GM12878 (cell line): ENCODE data around the gene TAGLN. TPM values are rescaled to one million over a fixed set of nuclear protein-coding genes. Genes with fewer than 3 reads are reported as not detected.

Experiments
- ATAC-seq: fragments of 200-7000 bp; cut with Tn5 transposase; 3 replicates; pipeline ENCODE4 v1.9.1; 2020; ENCODE audit warnings: mild to moderate bottlenecking, moderate library complexity
- BruUV-seq: library from RNA; stranded (reverse); fragments of 400-500 nt; replicated peaks from 2 replicates; lab custom pipeline; 2021; lab: Mats Ljungman, UMichigan
- CTCF ChIA-PET: fragments of 300-600 bp; sonication (Branson Sonifier 250); formaldehyde crosslinking; extraction: SDS; loops from one replicate; lab custom pipeline; 2021; ENCODE audit warnings: inconsistent platforms; lab: Yijun Ruan, JAX
- POLR2A ChIA-PET: fragments of 350-600 bp; formaldehyde crosslinking; extraction: SDS; loops from one replicate; lab custom pipeline; 2021; ENCODE audit warnings: inconsistent platforms; lab: Charles Lee
- RAD21 ChIA-PET: fragments of 300-600 bp; sonication (Branson Sonifier 250); formaldehyde crosslinking; loops from one replicate; lab custom pipeline; 2023; ENCODE audit warnings: antibody characterized with exemption; ENCODE audit not compliant: unreplicated experiment; lab: Charles Lee
- SMC1A ChIA-PET: fragments of 300-600 bp; sonication (Branson Sonifier 250); formaldehyde crosslinking; loops from one replicate; lab custom pipeline; 2023; ENCODE audit not compliant: unreplicated experiment, uncharacterized antibody; lab: Charles Lee
- DNase-seq: peaks from one replicate; pipeline ENCODE4 v3.0.0-alpha.2; 2011; ENCODE audit warnings: low read depth, low spot score
- FAIRE-seq: peaks from 3 replicates; lab custom pipeline; 2011; peaks lifted over from hg19 to GRCh38; lab: Jason Lieb, UNC
- H2AFZ ChIP-seq: 2 replicates; pipeline ENCODE4 v1.6.0; 2011; ENCODE audit warnings: low read depth, low read length, control low read depth; ENCODE audit not compliant: control insufficient read depth
- H3K27ac ChIP-seq: 2 replicates; pipeline ENCODE4 v1.5.1; 2011; ENCODE audit warnings: control low read depth; ENCODE audit not compliant: control insufficient read depth, insufficient read depth
- H3K27me3 ChIP-seq, 2 experiments: replicated peaks in 1 of 2; 2 replicates each; pipeline versions ENCODE4 v1.6.0 to v1.6.1; 2011; ENCODE audit warnings: low read length in 1 of 2; ENCODE audit not compliant: control insufficient read depth in 2 of 2, insufficient read depth in 2 of 2
- H3K36me3 ChIP-seq, 2 experiments: 2 replicates each; pipeline ENCODE4 v1.5.1; 2011; ENCODE audit warnings: low read length in 1 of 2; ENCODE audit not compliant: control insufficient read depth in 2 of 2, insufficient read depth in 2 of 2
- H3K4me1 ChIP-seq: 2 replicates; pipeline ENCODE4 v1.6.1; 2011; ENCODE audit warnings: mild to moderate bottlenecking, low read length, moderate library complexity, mixed read lengths; ENCODE audit not compliant: control insufficient read depth, insufficient read depth
- H3K4me2 ChIP-seq: 2 replicates; pipeline ENCODE4 v1.6.0; 2011; ENCODE audit warnings: control low read depth; ENCODE audit not compliant: control insufficient read depth, insufficient read depth
- H3K4me3 ChIP-seq: fragments of 200-600 bp; sonication (generic); 2 replicates; pipeline ENCODE4 v1.5.1; 2016
- H3K79me2 ChIP-seq: 2 replicates; pipeline ENCODE4 v1.6.0; 2011; ENCODE audit warnings: low read length; ENCODE audit not compliant: control insufficient read depth, insufficient read depth
- H3K9ac ChIP-seq: 2 replicates; pipeline ENCODE4 v1.8.0; 2011; ENCODE audit warnings: low read length, control low read depth, mixed read lengths; ENCODE audit not compliant: control insufficient read depth, insufficient read depth
- H3K9me3 ChIP-seq: replicated peaks from 3 replicates; pipeline ENCODE4 v1.5.1; 2011; ENCODE audit warnings: mild to moderate bottlenecking, low read length; ENCODE audit not compliant: control insufficient read depth, insufficient read depth
- H4K20me1 ChIP-seq: 2 replicates; pipeline ENCODE4 v1.6.0; 2011; ENCODE audit not compliant: control insufficient read depth, insufficient read depth
- ASH2L ChIP-seq: fragments of 300-600, 200-600 bp; sonication (generic); IDR thresholded peaks from 2 replicates; pipeline ENCODE4 v1.6.1; 2017; ENCODE audit warnings: low read depth, mild to moderate bottlenecking, borderline replicate concordance
- CTCF ChIP-seq, 3 experiments: IDR thresholded peaks in 2 of 3; conservative IDR thresholded peaks in 1 of 3; 2 replicates each; pipeline ENCODE4 v1.5.1; 2011; ENCODE audit warnings: low read depth in 3 of 3, low read length in 3 of 3, mild to moderate bottlenecking in 3 of 3, control low read depth in 2 of 3, moderate library complexity in 2 of 3, inconsistent platforms in 1 of 3, mixed read lengths in 1 of 3; ENCODE audit not compliant: control insufficient read depth in 2 of 3, insufficient read depth in 1 of 3; ENCODE audit errors: extremely low read depth in 1 of 3
- SMC3 ChIP-seq: IDR thresholded peaks from 2 replicates; pipeline ENCODE4 v1.6.1; 2011; ENCODE audit warnings: low read length, improper control_type of control experiment, borderline replicate concordance
- SREBF2 ChIP-seq: IDR thresholded peaks from 2 replicates; pipeline ENCODE4 v1.6.1; 2012; ENCODE audit warnings: mild to moderate bottlenecking, low read length
- TCF12 ChIP-seq: IDR thresholded peaks from 2 replicates; pipeline ENCODE4 v1.6.1; 2011; ENCODE audit warnings: low read depth, mild to moderate bottlenecking, low read length
- ZZZ3 ChIP-seq: IDR thresholded peaks from 2 replicates; pipeline ENCODE4 v1.6.1; 2011; ENCODE audit warnings: low read depth; ENCODE audit not compliant: control insufficient read depth, insufficient read length
- WGBS: methylation state at CpG from one replicate; pipeline ENCODE4 v1.1.6; 2016; ENCODE audit warnings: low lambda C conversion rate; ENCODE audit not compliant: insufficient replicate concordance, insufficient coverage; ENCODE audit errors: missing lambda C conversion rate; 5-methylcytosine and 5-hydroxymethylcytosine counted together
- in situ Hi-C: fragments of 300-500 bp; cut with MboI; formaldehyde crosslinking; loops from 9 replicates; pipeline ENCODE4 v1.14.3; 2018; ENCODE audit warnings: mixed read lengths
- intact Hi-C: fragments of 100-400 bp; cut with micrococcal nuclease; formaldehyde crosslinking; loops from one replicate; pipeline ENCODE4 v1.14.2; 2022; ENCODE audit not compliant: unreplicated experiment
- polyA plus RNA-seq, 11 experiments: library from polyadenylated mRNA; depleted of rRNA in 4 of 11; unstranded in 6 of 11; stranded (reverse) in 5 of 11; fragments of >200 nt; fragmentation: Nextera tagmentation in 4 of 11; fragmentation: Illumina TruSeq in 1 of 11; extraction: Ambion mirVana in 4 of 11; extraction: Trizol in 1 of 11; gene quantifications; 1 replicate in 1 of 11; 2 replicates in 10 of 11; pipeline versions ENCODE4 v1.2.1 to v1.2.3, GENCODE V29; 2011 to 2016; ENCODE audit warnings: inconsistent platforms in 2 of 11, missing spikeins in 2 of 11, low read depth in 1 of 11
- total RNA-seq, 4 experiments: library from RNA; depleted of rRNA in 3 of 4; stranded (reverse); fragments of >200 nt in 3 of 4; fragmentation: Illumina TruSeq in 1 of 4; extraction: Trizol in 1 of 4; gene quantifications; 2 replicates each; pipeline versions ENCODE4 v1.2.1 to v1.2.3, GENCODE V29; 2013 to 2021

Gene TAGLN
- total and polyA plus RNA-seq, 10 of the 15 experiments (the other 5 are each of a cell fraction or from before 2014, with no cell fraction given): 0.26 to 4.6 (median 1.7) TPM

GRCh38 chr11:117193130-117194020, 5.8 kb upstream of the TAGLN start:
- BruUV-seq: no TSS peak
- ATAC-seq: no peak
- H2AFZ ChIP-seq: no peak overlapping the region
- H3K9ac ChIP-seq: no peak overlapping the region
- SMC1A ChIA-PET: no interaction called here
- H3K36me3 ChIP-seq: peaks cover 3 to 7% of the 10 kb centered on the region in 2 experiments; a peak in 3 of 4 replicates
- CTCF ChIA-PET: interaction anchor here (3.0 to 4.0 kb wide), 2 partner anchors 12 to 34 kb away, joined by 16 to 18 read pairs; no protein-coding TSS in a partner anchor
- in situ Hi-C loops: no loop called here
- no peak overlapping the region for H3K27ac ChIP-seq
- no peak for FAIRE-seq
- DNase-seq: no peak
- no peak overlapping the region for H3K4me2 ChIP-seq
- no peaks in the 10 kb centered on the region for H3K9me3 ChIP-seq
- no peaks in the 10 kb centered on the region for H4K20me1 ChIP-seq
- peaks cover 19% of the 10 kb centered on the region for H3K4me1 ChIP-seq
- POLR2A ChIA-PET: interaction anchor here (0.6 kb wide), 1 partner anchor 458 kb away, joined by 3 read pairs; no protein-coding TSS in a partner anchor
- RAD21 ChIA-PET: interaction anchor here (1.1 kb wide), 1 partner anchor 12 kb away, joined by 3 read pairs; no protein-coding TSS in a partner anchor
- WGBS: 98% methylated on average over 14 of the region's 15 CpGs
- H3K4me3 ChIP-seq: no peak overlapping the region
- TF ChIP-seq ZZZ3 (no peak), ASH2L (no peak), SREBF2 (no peak), CTCF (IDR thresholded peaks at IDR 0.05 in 2 of 3, conservative IDR thresholded peaks at IDR 0.05 in 1 of 3; ENCODE audit: control insufficient read depth in 2 of 3, extremely low read depth in 1 of 3, insufficient read depth in 1 of 3, low read depth in 3 of 3, low read length in 3 of 3) (no peak), SMC3 (no peak), TCF12 (no peak)
- H3K79me2 ChIP-seq: no peaks in the 10 kb centered on the region
- intact Hi-C loops: no loop called here
- H3K27me3 ChIP-seq: no peaks in the 10 kb centered on the region
